Measurements from ENCODE around the gene ZNF701. TPM values are rescaled to one million over a fixed set of nuclear protein-coding genes. Genes with fewer than 3 reads are reported as not detected.

ZNF701 gene
- 14.5 and 17.7 TPM in 2 replicates for total RNA-seq

- H3K79me2 ChIP-seq (ENCODE audit: insufficient read depth, low read length) = peaks cover 20% of the 10 kb centered on the region
- peak; percentile 94 for DNase-seq (ENCODE audit: insufficient read length, low spot score, missing footprints)
- H3K27ac ChIP-seq (ENCODE audit: low read depth, low read length) = peak within 1 kb of the TSS; percentile 93
- peaks cover 18% of the 10 kb centered on the region for H3K36me3 ChIP-seq (ENCODE audit: insufficient read depth, low read length)
- no peaks in the 10 kb centered on the region for H3K27me3 ChIP-seq (ENCODE audit: insufficient read depth, low read length)
- H3K4me3 ChIP-seq (ENCODE audit: insufficient read depth, low read length) = peak within 1 kb of the TSS; percentile 99
- H3K9me3 ChIP-seq (ENCODE audit: low read depth, low read length) = no peaks in the 10 kb centered on the region
- H3K4me2 ChIP-seq (ENCODE audit: insufficient read depth, low read length) = peak within 1 kb of the TSS; percentile 96
- peak within 1 kb of the TSS; percentile 98 for H2AFZ ChIP-seq (ENCODE audit: low read length)
- no peak for TF ChIP-seq CTCF (IDR thresholded peaks at IDR 0.05; ENCODE audit: extremely low read depth, low read depth, low read length)
- H4K20me1 ChIP-seq (ENCODE audit: insufficient read depth, low read length) = peaks cover 3% of the 10 kb centered on the region
- peaks cover 3% of the 10 kb centered on the region for H3K4me1 ChIP-seq (ENCODE audit: insufficient read depth, low read length)
These were observed at the start of gene ZNF701 for GRCh38 chr19:52570000-52570861. ZNF701 (plus strand) TSS chr19:52570287; CDS start chr19:52574148, 3,861 bp downstream.

GRCh38 chr19:52522551-52522950, 47.5 kb upstream of the ZNF701 start:
- no peak overlapping the region for H2AFZ ChIP-seq (ENCODE audit: low read length)
- H3K4me1 ChIP-seq (ENCODE audit: insufficient read depth, low read length) = no peaks in the 10 kb centered on the region
- H3K4me2 ChIP-seq (ENCODE audit: insufficient read depth, low read length) = no peak overlapping the region
- H3K4me3 ChIP-seq (ENCODE audit: insufficient read depth, low read length) = no peak overlapping the region
- DNase-seq (ENCODE audit: insufficient read length, low spot score, missing footprints) = peak; percentile 15
- H3K27ac ChIP-seq (ENCODE audit: low read depth, low read length) = no peak overlapping the region
- H3K9me3 ChIP-seq (ENCODE audit: low read depth, low read length) = no peaks in the 10 kb centered on the region
- H3K36me3 ChIP-seq (ENCODE audit: insufficient read depth, low read length) = no peaks in the 10 kb centered on the region
- no peaks in the 10 kb centered on the region for H3K27me3 ChIP-seq (ENCODE audit: insufficient read depth, low read length)
- H3K79me2 ChIP-seq (ENCODE audit: insufficient read depth, low read length) = peaks cover under 1% of the 10 kb centered on the region
- no peak for TF ChIP-seq CTCF (IDR thresholded peaks at IDR 0.05; ENCODE audit: extremely low read depth, low read depth, low read length)
- no peaks in the 10 kb centered on the region for H4K20me1 ChIP-seq (ENCODE audit: insufficient read depth, low read length)

GRCh38 chr19:52524086-52524485, 46.0 kb upstream of the ZNF701 start:
- H2AFZ ChIP-seq (ENCODE audit: low read length) = no peak overlapping the region
- H3K4me3 ChIP-seq (ENCODE audit: insufficient read depth, low read length) = no peak overlapping the region
- no peak overlapping the region for H3K4me2 ChIP-seq (ENCODE audit: insufficient read depth, low read length)
- peaks cover 16% of the 10 kb centered on the region for H3K79me2 ChIP-seq (ENCODE audit: insufficient read depth, low read length)
- no peak for TF ChIP-seq CTCF (IDR thresholded peaks at IDR 0.05; ENCODE audit: extremely low read depth, low read depth, low read length)
- DNase-seq (ENCODE audit: insufficient read length, low spot score, missing footprints) = no peak
- H4K20me1 ChIP-seq (ENCODE audit: insufficient read depth, low read length) = no peaks in the 10 kb centered on the region
- H3K27me3 ChIP-seq (ENCODE audit: insufficient read depth, low read length) = no peaks in the 10 kb centered on the region
- no peaks in the 10 kb centered on the region for H3K36me3 ChIP-seq (ENCODE audit: insufficient read depth, low read length)
- H3K9me3 ChIP-seq (ENCODE audit: low read depth, low read length) = no peaks in the 10 kb centered on the region
- no peak overlapping the region for H3K27ac ChIP-seq (ENCODE audit: low read depth, low read length)
- no peaks in the 10 kb centered on the region for H3K4me1 ChIP-seq (ENCODE audit: insufficient read depth, low read length)

Data from osteoblast (primary cell).